Mucosa of descending colon (tissue), 3 donors: ENCODE data around the gene UBR2. TPM values are rescaled to one million over a fixed set of nuclear protein-coding genes. Genes with fewer than 3 reads are reported as not detected.

Source experiments
- ATAC-seq: fragments of 200-7000 bp; cut with Tn5 transposase; one replicate; pipeline ENCODE4 v1.9.1; 2020; ENCODE audit warnings: mild to moderate bottlenecking, moderate library complexity
- DNase-seq, 3 donors: peaks; one replicate each; pipeline ENCODE4 v3.0.0-alpha.2; 2020
- H3K36me3 ChIP-seq: fragments of 200-600 bp; one replicate; pipeline ENCODE4 v1.8.0; 2021; ENCODE audit warnings: low read depth, mild to moderate bottlenecking
- H3K4me1 ChIP-seq: fragments of 200-600 bp; one replicate; pipeline ENCODE4 v1.8.0; 2021; ENCODE audit warnings: low read depth, mild to moderate bottlenecking
- H3K4me3 ChIP-seq: fragments of 200-600 bp; one replicate; pipeline ENCODE4 v1.8.0; 2021; ENCODE audit warnings: mild to moderate bottlenecking
- H3K9me3 ChIP-seq: fragments of 200-600 bp; one replicate; pipeline ENCODE4 v1.8.0; 2021; ENCODE audit warnings: mild to moderate bottlenecking
- CTCF ChIP-seq: fragments of 200-600 bp; IDR thresholded peaks from one replicate; pipeline ENCODE4 v1.8.0; 2022; ENCODE audit warnings: antibody characterized with exemption, mild to moderate bottlenecking
- intact Hi-C, 2 donors: fragments of 100-400 bp; cut with DNase I in 1 of 2; cut with micrococcal nuclease in 1 of 2; formaldehyde crosslinking; loops; one replicate each; pipeline versions ENCODE4 v1.11.0 to v1.11.1; 2022; cut with DNase I, micrococcal nuclease
- total RNA-seq, 3 donors: library from RNA; stranded (reverse); fragmentation: NEBNext Ultra II Directional in 2 of 3; extraction: Animal tissue kit (Norgen Biotek cat#: 25700) in 2 of 3; gene quantifications; one replicate each; pipeline versions ENCODE4 v1.2.1 to v1.2.4, GENCODE V29; 2021 to 2023
- donor health status: DM: no; HTN: no; CAD: no; lungs with moderate emphysema.
- donor health status: DM: no; HTN: no; CAD: no.
- donor health status: DM: no; HTN: yes; CAD: no.

UBR2 gene
- total RNA-seq, 3 donors from 2014 or later = 41.2 to 53.1 (median 49.6) TPM

- ATAC-seq (no peak), DNase-seq (no peak)
- intact Hi-C loops = no loop called here
- Histone ChIP-seq H3K4me3 (no peak overlapping the region), H3K9me3 (no peaks in the 10 kb centered on the region), H3K36me3 (peaks cover 6% of the 10 kb centered on the region), H3K4me1 (no peaks in the 10 kb centered on the region)
- no peak for TF ChIP-seq CTCF
Measured at GRCh38 chr6:42690151-42690702, 126.4 kb downstream of the UBR2 start.

GRCh38 chr6:42690872-42691271, 127.0 kb downstream of the UBR2 start:
- Histone ChIP-seq H3K36me3 (peaks cover 6% of the 10 kb centered on the region), H3K4me1 (no peaks in the 10 kb centered on the region), H3K9me3 (no peaks in the 10 kb centered on the region), H3K4me3 (no peak overlapping the region)
- intact Hi-C loops = no loop called here
- TF ChIP-seq CTCF = no peak
- ATAC-seq (no peak), DNase-seq (no peak)

DNA sequence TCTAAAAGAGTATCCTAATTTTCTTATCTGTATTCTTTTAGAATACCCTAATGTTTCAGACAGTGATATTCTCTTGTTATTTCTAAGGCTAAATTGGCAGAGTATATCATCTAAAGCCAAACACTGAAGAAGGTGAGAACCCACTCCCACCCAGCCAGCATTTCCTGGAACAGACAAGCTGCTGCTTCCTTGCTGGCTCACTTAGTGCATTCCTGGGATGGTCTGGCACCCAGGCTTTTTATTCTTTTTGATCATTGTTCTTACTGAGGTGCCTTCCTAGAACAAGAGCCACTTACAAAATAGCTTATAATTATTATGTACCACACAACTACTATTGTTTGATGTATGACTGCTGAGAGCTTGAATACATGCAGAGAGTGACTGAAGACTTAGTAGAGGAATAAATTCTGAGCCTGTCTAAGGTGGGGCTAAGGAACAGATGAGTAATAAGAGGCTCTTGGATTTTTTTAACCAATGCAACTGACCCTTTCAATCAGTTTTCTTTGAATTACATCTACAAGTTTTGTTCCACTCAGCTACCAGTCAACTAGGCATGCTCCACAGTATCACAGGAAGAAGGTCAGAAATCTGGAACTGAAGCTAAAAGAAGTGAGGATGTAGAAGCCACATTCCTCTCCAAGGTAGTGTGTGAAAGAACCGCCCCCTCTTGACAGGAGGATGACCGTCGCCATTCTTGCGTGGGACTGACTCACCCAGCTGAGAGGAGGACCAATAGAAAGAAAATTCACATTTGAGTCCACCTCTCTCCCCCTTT, 128.5 kb downstream of the UBR2 start:
- Histone ChIP-seq H3K9me3 (no peaks in the 10 kb centered on the region), H3K36me3 (peaks cover 6% of the 10 kb centered on the region), H3K4me3 (no peak overlapping the region), H3K4me1 (no peaks in the 10 kb centered on the region)
- no peak for ATAC-seq
- TF ChIP-seq CTCF = no peak
- no peak for DNase-seq
- intact Hi-C loops = no loop called here

DNA sequence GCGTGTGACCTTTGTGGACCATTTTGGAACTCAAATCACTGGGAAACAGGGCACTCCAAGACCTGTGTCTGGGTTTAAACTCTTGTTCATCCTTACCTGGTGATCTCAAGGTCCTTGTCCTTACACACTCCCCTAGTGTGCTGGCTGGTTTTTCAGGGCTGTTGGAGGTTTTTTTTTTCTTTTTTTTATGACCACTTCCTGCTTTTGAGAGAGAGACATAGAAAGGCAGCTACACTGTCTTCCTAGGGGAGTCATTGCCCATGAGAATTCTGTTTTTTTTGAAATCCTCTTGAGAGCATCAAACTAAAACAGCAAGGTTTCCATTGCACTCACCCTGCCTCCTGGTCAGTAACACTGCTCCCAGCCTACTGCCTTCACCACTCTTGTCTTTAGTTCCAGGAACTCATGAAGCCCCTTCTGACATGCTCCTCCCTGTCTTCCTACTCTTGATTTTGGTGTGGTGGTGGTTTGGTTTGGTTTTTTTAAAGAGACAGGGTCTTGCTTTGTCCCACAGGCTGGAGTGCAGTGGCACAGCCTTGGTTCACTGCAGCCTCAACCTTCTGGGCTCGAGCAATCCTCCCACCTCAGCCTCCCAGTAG, 130.0 kb downstream of the UBR2 start:
- Histone ChIP-seq H3K4me1 (no peaks in the 10 kb centered on the region), H3K9me3 (no peaks in the 10 kb centered on the region), H3K4me3 (no peak overlapping the region), H3K36me3 (peaks cover 6% of the 10 kb centered on the region)
- intact Hi-C loops = no loop called here
- no peak for DNase-seq
- peak; percentile 14 for ATAC-seq
- TF ChIP-seq CTCF = no peak

DNA sequence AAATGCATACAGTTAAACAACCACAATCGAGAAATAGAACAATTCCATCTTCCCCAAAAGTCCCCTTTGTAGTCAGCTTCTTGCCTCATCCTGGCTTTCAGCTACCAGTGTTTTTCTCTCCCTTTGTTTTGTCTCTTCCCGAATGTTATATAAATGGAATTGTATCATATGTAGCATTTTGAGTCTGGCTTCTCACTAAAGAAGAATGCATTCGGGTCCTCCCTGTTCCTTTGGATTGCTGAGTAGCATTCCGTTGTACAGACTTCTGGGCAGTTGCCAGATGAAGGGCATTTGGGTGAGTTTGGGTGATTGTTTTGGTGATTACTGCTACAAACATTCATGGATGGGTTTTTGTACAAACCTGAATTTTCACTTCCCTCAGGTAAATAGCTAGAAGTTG, 130.8 kb downstream of the UBR2 start:
- DNase-seq = no peak
- no peak for ATAC-seq
- H3K4me3 ChIP-seq = no peak overlapping the region
- no peaks in the 10 kb centered on the region for H3K9me3 ChIP-seq
- H3K4me1 ChIP-seq = no peaks in the 10 kb centered on the region
- TF ChIP-seq CTCF = no peak
- intact Hi-C loops = no loop called here
- peaks cover 3% of the 10 kb centered on the region for H3K36me3 ChIP-seq
